Fibroblast of lung (primary cell): ENCODE data around the gene TMEM242. TPM values are rescaled to one million over a fixed set of nuclear protein-coding genes. Genes with fewer than 3 reads are reported as not detected.

ENCODE experiments used
- DNase-seq, 2 donors: peaks; one replicate each; pipeline versions ENCODE4 v3.0.0 to v3.0.0-alpha.2; 2010; ENCODE audit warnings: low read depth in 2 of 2
- H2AFZ ChIP-seq: 2 replicates; pipeline ENCODE4 v1.5.1; 2012; ENCODE audit warnings: low read length, control low read depth, inconsistent platforms
- H3K27ac ChIP-seq: 2 replicates; pipeline ENCODE4 v1.5.1; 2011; ENCODE audit warnings: low read length, control low read depth; ENCODE audit not compliant: insufficient read depth
- H3K27me3 ChIP-seq: 2 replicates; pipeline ENCODE4 v1.5.1; 2011; ENCODE audit warnings: mild to moderate bottlenecking, low read length; ENCODE audit not compliant: control insufficient read depth, insufficient read depth
- H3K36me3 ChIP-seq: 2 replicates; pipeline ENCODE4 v1.5.1; 2011; ENCODE audit warnings: low read length; ENCODE audit not compliant: control insufficient read depth, insufficient read depth
- H3K4me1 ChIP-seq: 2 replicates; pipeline ENCODE4 v1.5.1; 2011; ENCODE audit warnings: low read length; ENCODE audit not compliant: control insufficient read depth, insufficient read depth; ENCODE audit errors: extremely low read depth
- H3K4me2 ChIP-seq: 2 replicates; pipeline ENCODE4 v1.5.1; 2011; ENCODE audit warnings: low read length, control low read depth; ENCODE audit not compliant: insufficient read depth; ENCODE audit errors: extremely low read depth
- H3K4me3 ChIP-seq, 4 experiments: fragments of 200-600 bp in 1 of 4; sonication (generic) in 1 of 4; replicated peaks in 1 of 4; 2 replicates each; pipeline ENCODE4 v1.5.1; 2011 to 2016; ENCODE audit warnings: low read length in 4 of 4, low read depth in 3 of 4, mild to moderate bottlenecking in 3 of 4, control low read depth in 2 of 4, inconsistent platforms in 1 of 4, mixed read lengths in 1 of 4; ENCODE audit not compliant: insufficient read depth in 1 of 4; ENCODE audit errors: control extremely low read depth in 1 of 4
- H3K79me2 ChIP-seq: 2 replicates; pipeline ENCODE4 v1.5.1; 2012; ENCODE audit warnings: mild to moderate bottlenecking, low read length, inconsistent platforms; ENCODE audit not compliant: control insufficient read depth, insufficient read depth
- H3K9ac ChIP-seq: 2 replicates; pipeline ENCODE4 v1.5.1; 2011; ENCODE audit warnings: mild to moderate bottlenecking, low read length, control low read depth; ENCODE audit not compliant: insufficient read depth
- H3K9me3 ChIP-seq: 2 replicates; pipeline ENCODE4 v1.5.1; 2012; ENCODE audit warnings: low read depth, low read length; ENCODE audit not compliant: control insufficient read depth, insufficient read depth
- H4K20me1 ChIP-seq: 2 replicates; pipeline ENCODE4 v1.5.1; 2011; ENCODE audit warnings: low read length; ENCODE audit not compliant: control insufficient read depth, insufficient read depth; ENCODE audit errors: extremely low read depth
- CTCF ChIP-seq, 2 donors: IDR thresholded peaks in 1 of 2; conservative IDR thresholded peaks in 1 of 2; 1 replicate in 1 of 2; 2 replicates in 1 of 2; pipeline ENCODE4 v1.5.1; 2011 to 2012; ENCODE audit warnings: low read length in 2 of 2, control low read depth in 1 of 2, inconsistent platforms in 1 of 2, low read depth in 1 of 2, mild to moderate bottlenecking in 1 of 2
- EZH2 ChIP-seq: IDR thresholded peaks from 2 replicates; pipeline ENCODE4 v1.5.1; 2012; ENCODE audit warnings: low read length, control low read depth, mild to moderate bottlenecking; ENCODE audit errors: missing control alignments
- polyA plus RNA-seq, 2 donors: library from polyadenylated mRNA; depleted of rRNA in 1 of 2; stranded (reverse) in 1 of 2; unstranded in 1 of 2; fragments of >200 nt; gene quantifications; 2 replicates each; pipeline ENCODE4 v1.2.1, GENCODE V29; 2011 to 2012; ENCODE audit warnings: missing spikeins in 1 of 2
- total RNA-seq: library from RNA; depleted of rRNA; stranded (reverse); fragments of >200 nt; gene quantifications from 2 replicates; pipeline ENCODE4 v1.2.1, GENCODE V29; 2014

TMEM242 gene
- total and polyA plus RNA-seq, 2 donors (not counting 1 experiment from before 2014, with no cell fraction given): 7.3 to 7.8 TPM

GRCh38 chr6:157298216-157298724 lies 25.0 kb downstream of the TMEM242 start:
- Histone ChIP-seq H3K4me2 (no peak overlapping the region), H3K4me1 (no peaks in the 10 kb centered on the region), H3K9me3 (no peaks in the 10 kb centered on the region), H3K36me3 (no peaks in the 10 kb centered on the region), H2AFZ (no peak overlapping the region), H3K79me2 (no peaks in the 10 kb centered on the region), H3K4me3 (no peak overlapping the region), H3K9ac (no peak overlapping the region), H3K27me3 (no peaks in the 10 kb centered on the region), H3K27ac (no peak overlapping the region), H4K20me1 (no peaks in the 10 kb centered on the region)
- TF ChIP-seq EZH2 (no peak), CTCF (conservative IDR thresholded peaks at IDR 0.05 in 1 of 2, IDR thresholded peaks at IDR 0.05 in 1 of 2; ENCODE audit: low read depth in 1 of 2, low read length in 2 of 2) (no peak)
- no peak for DNase-seq

- Histone ChIP-seq H3K4me2 (no peak overlapping the region), H3K9ac (no peak overlapping the region), H3K9me3 (no peaks in the 10 kb centered on the region), H3K4me1 (no peaks in the 10 kb centered on the region), H4K20me1 (no peaks in the 10 kb centered on the region), H3K27ac (no peak overlapping the region), H3K36me3 (no peaks in the 10 kb centered on the region), H3K79me2 (no peaks in the 10 kb centered on the region), H2AFZ (no peak overlapping the region), H3K27me3 (no peaks in the 10 kb centered on the region), H3K4me3 (no peak overlapping the region)
- no peak for DNase-seq
- TF ChIP-seq CTCF (conservative IDR thresholded peaks at IDR 0.05 in 1 of 2, IDR thresholded peaks at IDR 0.05 in 1 of 2; ENCODE audit: low read depth in 1 of 2, low read length in 2 of 2): no peak
- no peak for TF ChIP-seq EZH2
Measured at GRCh38 chr6:157294654-157295053, 28.7 kb downstream of the TMEM242 start.

GRCh38 chr6:157293780-157294179 lies 29.5 kb downstream of the TMEM242 start:
- DNase-seq: no peak
- TF ChIP-seq CTCF (conservative IDR thresholded peaks at IDR 0.05 in 1 of 2, IDR thresholded peaks at IDR 0.05 in 1 of 2; ENCODE audit: low read depth in 1 of 2, low read length in 2 of 2) (no peak), EZH2 (no peak)
- no peak overlapping the region for H3K27ac ChIP-seq

More at GRCh38 chr6:157293780-157294179, 29.5 kb downstream of the TMEM242 start:
- Histone ChIP-seq H3K27me3 (no peaks in the 10 kb centered on the region), H3K36me3 (no peaks in the 10 kb centered on the region), H4K20me1 (no peaks in the 10 kb centered on the region), H3K9ac (no peak overlapping the region), H3K9me3 (no peaks in the 10 kb centered on the region), H3K4me2 (no peak overlapping the region), H3K4me1 (no peaks in the 10 kb centered on the region), H2AFZ (no peak overlapping the region), H3K79me2 (no peaks in the 10 kb centered on the region), H3K4me3 (no peak overlapping the region)
